HL-60 (cell line): ENCODE measurements around the gene HYAL2.
A peak's percentile ranks its signal among the peaks of the same experiment; 100 is the strongest.

Experiments used
- DNase-seq, 2 experiments: peaks; one replicate each; pipeline ENCODE4 v3.0.0-alpha.2; 2010 to 2020; ENCODE audit warnings: low read depth in 1 of 2, low spot score in 1 of 2
- H3K27ac ChIP-seq: fragments of 250-450 bp; sonication (Bioruptor Pico); replicated peaks from 2 replicates; pipeline ENCODE4 v1.5.1; 2020; ENCODE audit warnings: mild to moderate bottlenecking, moderate library complexity
- H3K27me3 ChIP-seq: fragments of 250-450 bp; sonication (Bioruptor Pico); 2 replicates; pipeline ENCODE4 v1.5.1; 2021; ENCODE audit warnings: mild to moderate bottlenecking, moderate library complexity; ENCODE audit not compliant: insufficient read depth, poor library complexity, severe bottlenecking
- H3K4me3 ChIP-seq: replicated peaks from 2 replicates; pipeline ENCODE4 v1.5.1; 2011; ENCODE audit warnings: mild to moderate bottlenecking, control low read depth, low read length; ENCODE audit not compliant: insufficient read depth
- GABPA ChIP-seq: IDR thresholded peaks from 2 replicates; pipeline ENCODE4 v1.6.1; 2012; ENCODE audit warnings: low read depth
- POLR2AphosphoS5 ChIP-seq: IDR thresholded peaks from 2 replicates; pipeline ENCODE4 v1.6.1; 2012; ENCODE audit warnings: low read depth
- SPI1 ChIP-seq: IDR thresholded peaks from 2 replicates; pipeline ENCODE4 v1.6.1; 2012; ENCODE audit warnings: low read depth, mild to moderate bottlenecking, borderline replicate concordance
- TF ChIP-seq, protein P1 (sequence below): IDR thresholded peaks from one replicate; pipeline ENCODE4 v1.5.1; 2011; ENCODE audit warnings: low read length, control low read depth, inconsistent platforms; ENCODE audit not compliant: insufficient read depth
- TF ChIP-seq, protein P2 (sequence below): IDR thresholded peaks from 2 replicates; pipeline ENCODE4 v1.6.1; 2012; ENCODE audit warnings: low read depth; ENCODE audit not compliant: insufficient replicate concordance

Gene HYAL2

DNA sequence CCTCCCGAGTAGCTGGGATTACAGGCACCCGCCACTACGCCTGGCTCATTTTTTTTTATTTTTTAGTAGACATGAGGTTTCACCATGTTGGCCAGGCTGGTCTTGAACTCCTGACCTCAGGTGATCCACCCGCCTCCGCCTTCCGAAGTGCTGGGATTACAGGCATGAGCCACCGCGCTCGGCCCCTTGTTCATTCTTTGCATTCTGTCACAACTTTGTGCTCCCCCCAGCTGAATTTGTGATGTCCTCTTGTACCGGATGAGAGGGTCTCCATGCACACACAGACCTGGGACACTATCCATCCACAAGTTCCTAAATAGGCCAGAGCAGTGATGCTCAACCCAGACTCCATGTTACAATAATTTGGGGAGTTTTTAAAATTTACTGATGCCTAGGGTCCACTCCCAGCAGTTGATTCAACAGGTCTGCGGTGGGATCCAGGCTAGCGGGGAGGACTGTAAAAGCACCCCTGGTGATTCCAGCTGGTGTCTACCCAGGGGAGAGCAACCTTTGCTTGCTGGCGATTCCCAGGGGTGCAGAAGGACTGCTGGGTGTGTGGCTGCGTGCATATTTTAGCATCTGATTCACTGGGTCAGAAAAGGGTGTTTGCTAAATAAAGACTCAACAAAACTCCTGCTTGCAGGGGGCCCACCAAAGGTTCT, 17.1 kb upstream of the HYAL2 start:
- no peak for DNase-seq
- Histone ChIP-seq H3K27me3 (no peaks in the 10 kb centered on the region), H3K27ac (peak overlapping the region; percentile 99), H3K4me3 (peak overlapping the region; percentile 68)
- TF ChIP-seq POLR2AphosphoS5 (no peak), SPI1 (no peak), GABPA (no peak)
- TF ChIP-seq, protein P1, sequence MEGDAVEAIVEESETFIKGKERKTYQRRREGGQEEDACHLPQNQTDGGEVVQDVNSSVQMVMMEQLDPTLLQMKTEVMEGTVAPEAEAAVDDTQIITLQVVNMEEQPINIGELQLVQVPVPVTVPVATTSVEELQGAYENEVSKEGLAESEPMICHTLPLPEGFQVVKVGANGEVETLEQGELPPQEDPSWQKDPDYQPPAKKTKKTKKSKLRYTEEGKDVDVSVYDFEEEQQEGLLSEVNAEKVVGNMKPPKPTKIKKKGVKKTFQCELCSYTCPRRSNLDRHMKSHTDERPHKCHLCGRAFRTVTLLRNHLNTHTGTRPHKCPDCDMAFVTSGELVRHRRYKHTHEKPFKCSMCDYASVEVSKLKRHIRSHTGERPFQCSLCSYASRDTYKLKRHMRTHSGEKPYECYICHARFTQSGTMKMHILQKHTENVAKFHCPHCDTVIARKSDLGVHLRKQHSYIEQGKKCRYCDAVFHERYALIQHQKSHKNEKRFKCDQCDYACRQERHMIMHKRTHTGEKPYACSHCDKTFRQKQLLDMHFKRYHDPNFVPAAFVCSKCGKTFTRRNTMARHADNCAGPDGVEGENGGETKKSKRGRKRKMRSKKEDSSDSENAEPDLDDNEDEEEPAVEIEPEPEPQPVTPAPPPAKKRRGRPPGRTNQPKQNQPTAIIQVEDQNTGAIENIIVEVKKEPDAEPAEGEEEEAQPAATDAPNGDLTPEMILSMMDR = no peak
- TF ChIP-seq, protein P2, sequence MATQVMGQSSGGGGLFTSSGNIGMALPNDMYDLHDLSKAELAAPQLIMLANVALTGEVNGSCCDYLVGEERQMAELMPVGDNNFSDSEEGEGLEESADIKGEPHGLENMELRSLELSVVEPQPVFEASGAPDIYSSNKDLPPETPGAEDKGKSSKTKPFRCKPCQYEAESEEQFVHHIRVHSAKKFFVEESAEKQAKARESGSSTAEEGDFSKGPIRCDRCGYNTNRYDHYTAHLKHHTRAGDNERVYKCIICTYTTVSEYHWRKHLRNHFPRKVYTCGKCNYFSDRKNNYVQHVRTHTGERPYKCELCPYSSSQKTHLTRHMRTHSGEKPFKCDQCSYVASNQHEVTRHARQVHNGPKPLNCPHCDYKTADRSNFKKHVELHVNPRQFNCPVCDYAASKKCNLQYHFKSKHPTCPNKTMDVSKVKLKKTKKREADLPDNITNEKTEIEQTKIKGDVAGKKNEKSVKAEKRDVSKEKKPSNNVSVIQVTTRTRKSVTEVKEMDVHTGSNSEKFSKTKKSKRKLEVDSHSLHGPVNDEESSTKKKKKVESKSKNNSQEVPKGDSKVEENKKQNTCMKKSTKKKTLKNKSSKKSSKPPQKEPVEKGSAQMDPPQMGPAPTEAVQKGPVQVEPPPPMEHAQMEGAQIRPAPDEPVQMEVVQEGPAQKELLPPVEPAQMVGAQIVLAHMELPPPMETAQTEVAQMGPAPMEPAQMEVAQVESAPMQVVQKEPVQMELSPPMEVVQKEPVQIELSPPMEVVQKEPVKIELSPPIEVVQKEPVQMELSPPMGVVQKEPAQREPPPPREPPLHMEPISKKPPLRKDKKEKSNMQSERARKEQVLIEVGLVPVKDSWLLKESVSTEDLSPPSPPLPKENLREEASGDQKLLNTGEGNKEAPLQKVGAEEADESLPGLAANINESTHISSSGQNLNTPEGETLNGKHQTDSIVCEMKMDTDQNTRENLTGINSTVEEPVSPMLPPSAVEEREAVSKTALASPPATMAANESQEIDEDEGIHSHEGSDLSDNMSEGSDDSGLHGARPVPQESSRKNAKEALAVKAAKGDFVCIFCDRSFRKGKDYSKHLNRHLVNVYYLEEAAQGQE = no peak

- peak in 1 of 2 experiments; percentile 64 for DNase-seq
- peak overlapping the region; percentile 99 for H3K27ac ChIP-seq
- no peaks in the 10 kb centered on the region for H3K27me3 ChIP-seq
- TF ChIP-seq SPI1 = peak; percentile 54; the same call in 1 of the 2 replicates
- TF ChIP-seq, protein P1 = no peak
- TF ChIP-seq, protein P2 = no peak
- no peak for TF ChIP-seq POLR2AphosphoS5
- TF ChIP-seq GABPA = no peak
- peak overlapping the region; percentile 68 for H3K4me3 ChIP-seq
Measured at GRCh38 chr3:50338965-50339364, 16.4 kb upstream of the HYAL2 start.

GRCh38 chr3:50337175-50337861, 14.8 kb upstream of the HYAL2 start:
- H3K4me3 ChIP-seq = peak overlapping the region; percentile 68
- H3K27ac ChIP-seq = peak overlapping the region; percentile 99
- TF ChIP-seq POLR2AphosphoS5 (peak; percentile 96), GABPA (no peak)
- H3K27me3 ChIP-seq = no peaks in the 10 kb centered on the region
- peak; percentile 98 to 100 for DNase-seq

- Histone ChIP-seq H3K27me3 (no peaks in the 10 kb centered on the region), H3K27ac (peak overlapping the region; percentile 99), H3K4me3 (peak overlapping the region; percentile 68)
- no peak for DNase-seq
- no peak for TF ChIP-seq GABPA
- TF ChIP-seq, protein P1 = no peak
- no peak for TF ChIP-seq SPI1
- no peak for TF ChIP-seq POLR2AphosphoS5
- TF ChIP-seq, protein P2 = no peak
Measured at GRCh38 chr3:50336452-50337174, 14.1 kb upstream of the HYAL2 start.
